HCT116 (cell line): ENCODE data around the gene LDLRAD4. TPM values are rescaled to one million over a fixed set of nuclear protein-coding genes. Genes with fewer than 3 reads are reported as not detected.

Source experiments
- ATAC-seq: fragments of 200-7000 bp; cut with Tn5 transposase; 2 replicates; pipeline ENCODE4 v1.9.1; 2020; ENCODE audit warnings: mild to moderate bottlenecking, moderate library complexity
- BruUV-seq: library from RNA; stranded (reverse); fragments of 400-500 nt; replicated peaks from 2 replicates; lab custom pipeline; 2021; lab: Mats Ljungman, UMichigan
- CTCF ChIA-PET: fragments of 300-600 bp; sonication (Branson Sonifier 250); formaldehyde crosslinking; loops from one replicate; lab custom pipeline; 2021; ENCODE audit warnings: antibody characterized with exemption; lab: Charles Lee
- POLR2A ChIA-PET: fragments of 300-600, 350-600 bp; sonication (Branson Sonifier 250); formaldehyde crosslinking; loops from one replicate; lab custom pipeline; 2021; ENCODE audit warnings: antibody characterized with exemption; lab: Charles Lee
- RAD21 ChIA-PET, 2 experiments: fragments of 300-600 bp; sonication (Branson Sonifier 250); formaldehyde crosslinking; loops; one replicate each; lab custom pipeline; 2023; ENCODE audit warnings: low total read pairs in 2 of 2; ENCODE audit not compliant: uncharacterized antibody in 2 of 2, unreplicated experiment in 2 of 2, low non-redundant PET in 1 of 2; lab: Charles Lee
- DNase-seq: peaks from one replicate; pipeline ENCODE4 v3.0.0-alpha.2; 2010; ENCODE audit warnings: low read depth, low spot score
- H2AFZ ChIP-seq: fragments of 200-600 bp; shearing (Covaris generic), sonication (generic); 2 replicates; pipeline ENCODE4 v1.6.1; 2017; ENCODE audit warnings: low read depth, mixed run types, mixed read lengths, antibody characterized with exemption, low read length; ENCODE audit not compliant: poor library complexity, severe bottlenecking
- H3K27ac ChIP-seq: 2 replicates; pipeline ENCODE4 v1.5.1; 2012; ENCODE audit warnings: low read depth, low read length
- H3K27me3 ChIP-seq: fragments of 200-600 bp; sonication (generic); 2 replicates; pipeline ENCODE4 v1.6.1; 2016; ENCODE audit warnings: mixed run types, low read length, mixed read lengths; ENCODE audit not compliant: insufficient read depth
- H3K36me3 ChIP-seq, 2 experiments: fragments of 200-500 bp in 1 of 2; fragments of 200-600 bp in 1 of 2; sonication (Bioruptor generic) in 1 of 2; sonication (generic) in 1 of 2; 2 replicates each; pipeline versions ENCODE4 v1.5.1 to v1.6.1; 2014 to 2016; ENCODE audit warnings: low read length in 2 of 2, inconsistent platforms in 1 of 2, mixed read lengths in 1 of 2, mixed run types in 1 of 2; ENCODE audit not compliant: insufficient read depth in 2 of 2, control insufficient read depth in 1 of 2
- H3K4me1 ChIP-seq, 2 experiments: fragments of 200-600 bp in 1 of 2; sonication (generic) in 1 of 2; 2 replicates each; pipeline versions ENCODE4 v1.5.1 to v1.6.1; 2012 to 2017; ENCODE audit warnings: low read length in 2 of 2, inconsistent platforms in 1 of 2, mild to moderate bottlenecking in 1 of 2, mixed read lengths in 1 of 2, mixed run types in 1 of 2, moderate library complexity in 1 of 2; ENCODE audit not compliant: insufficient read depth in 2 of 2, control insufficient read depth in 1 of 2
- H3K4me2 ChIP-seq: fragments of 200-600 bp; sonication (generic); 2 replicates; pipeline ENCODE4 v1.6.1; 2017; ENCODE audit warnings: mixed run types, low read length, mixed read lengths
- H3K4me3 ChIP-seq, 2 experiments: fragments of 200-600 bp in 1 of 2; sonication (generic) in 1 of 2; replicated peaks in 1 of 2; 2 replicates each; pipeline ENCODE4 v1.5.1; 2011 to 2016; ENCODE audit warnings: low read length in 2 of 2, control low read depth in 1 of 2, low read depth in 1 of 2, mild to moderate bottlenecking in 1 of 2, mixed read lengths in 1 of 2, mixed run types in 1 of 2
- H3K79me2 ChIP-seq: fragments of 200-600 bp; sonication (generic); 2 replicates; pipeline ENCODE4 v1.6.1; 2017; ENCODE audit warnings: mild to moderate bottlenecking, mixed run types, low read length, moderate library complexity, mixed read lengths; ENCODE audit not compliant: insufficient read depth
- H3K9ac ChIP-seq: fragments of 200-600 bp; sonication (generic); 2 replicates; pipeline ENCODE4 v1.6.1; 2016; ENCODE audit warnings: low read length, mixed read lengths
- H3K9me2 ChIP-seq: fragments of 200-600 bp; sonication (generic), shearing (Covaris generic); 2 replicates; pipeline ENCODE4 v1.6.1; 2017; ENCODE audit warnings: mixed run types, mild to moderate bottlenecking, moderate library complexity; ENCODE audit not compliant: insufficient read depth
- H3K9me3 ChIP-seq, 2 experiments: fragments of 200-500 bp in 1 of 2; fragments of 200-600 bp in 1 of 2; sonication (Bioruptor generic) in 1 of 2; sonication (generic) in 1 of 2; 2 replicates each; pipeline ENCODE4 v1.6.1; 2014 to 2017; ENCODE audit warnings: low read length in 2 of 2, mixed read lengths in 2 of 2, inconsistent platforms in 1 of 2, low read depth in 1 of 2, mild to moderate bottlenecking in 1 of 2, mixed run types in 1 of 2, moderate library complexity in 1 of 2; ENCODE audit not compliant: control insufficient read depth in 1 of 2, insufficient read depth in 1 of 2
- H4K20me1 ChIP-seq: fragments of 200-600 bp; sonication (generic), shearing (Covaris generic); 2 replicates; pipeline ENCODE4 v1.6.1; 2017; ENCODE audit warnings: mixed run types, mild to moderate bottlenecking, moderate library complexity; ENCODE audit not compliant: insufficient read depth
- CBX3 ChIP-seq: IDR thresholded peaks from 2 replicates; pipeline ENCODE4 v1.6.1; 2012; ENCODE audit warnings: low read depth
- CEBPB ChIP-seq: IDR thresholded peaks from 2 replicates; pipeline ENCODE4 v1.6.1; 2012; ENCODE audit warnings: low read depth
- EZH2phosphoT487 ChIP-seq: fragments of 200-600 bp; IDR thresholded peaks from 2 replicates; pipeline ENCODE4 v1.6.1; 2018; ENCODE audit warnings: antibody characterized with exemption, borderline replicate concordance
- FOSL1 ChIP-seq: IDR thresholded peaks from 2 replicates; pipeline ENCODE4 v1.6.1; 2012; ENCODE audit warnings: low read depth
- POLR2A ChIP-seq: IDR thresholded peaks from 2 replicates; pipeline ENCODE4 v1.7.0; 2011; ENCODE audit warnings: borderline replicate concordance; ENCODE audit not compliant: insufficient read depth, insufficient read length; ENCODE audit errors: extremely low read depth
- SIN3A ChIP-seq: IDR thresholded peaks from 2 replicates; pipeline ENCODE4 v1.6.1; 2012; ENCODE audit warnings: low read depth
- SP1 ChIP-seq: IDR thresholded peaks from 2 replicates; pipeline ENCODE4 v1.6.1; 2012; ENCODE audit warnings: low read depth
- SRF ChIP-seq: IDR thresholded peaks from 2 replicates; pipeline ENCODE4 v1.6.1; 2012; ENCODE audit warnings: low read depth
- TCF7L2 ChIP-seq: IDR thresholded peaks from 2 replicates; pipeline ENCODE4 v1.7.0; 2011; ENCODE audit warnings: borderline replicate concordance, inconsistent platforms; ENCODE audit not compliant: insufficient read depth, insufficient read length; ENCODE audit errors: extremely low read depth
- ZFX ChIP-seq: fragments of 450-650 bp; IDR thresholded peaks from 2 replicates; pipeline ENCODE4 v1.6.1; 2017
- intact Hi-C: fragments of 100-400 bp; cut with micrococcal nuclease; formaldehyde crosslinking; loops from 2 replicates; pipeline ENCODE4 v1.10.0; 2022
- total RNA-seq: library from RNA; stranded (reverse); gene quantifications from one replicate; pipeline ENCODE4 v1.2.1, GENCODE V29; 2021; ENCODE audit not compliant: unreplicated experiment
- TF ChIP-seq, protein P1 (sequence below): IDR thresholded peaks from 2 replicates; pipeline ENCODE4 v1.6.1; 2012
- TF ChIP-seq, protein P2 (sequence below): IDR thresholded peaks from 2 replicates; pipeline ENCODE4 v1.6.1; 2012; ENCODE audit warnings: low read depth
- TF ChIP-seq, protein P3 (sequence below), 3 experiments: fragments of 200-600 bp in 1 of 3; sonication (generic) in 1 of 3; IDR thresholded peaks in 2 of 3; conservative IDR thresholded peaks in 1 of 3; 2 replicates each; pipeline ENCODE4 v1.5.1; 2012 to 2017; ENCODE audit warnings: low read depth in 2 of 3, low read length in 2 of 3, antibody characterized with exemption in 1 of 3, borderline replicate concordance in 1 of 3, control low read depth in 1 of 3, mild to moderate bottlenecking in 1 of 3, mixed read lengths in 1 of 3, mixed run types in 1 of 3, moderate library complexity in 1 of 3; ENCODE audit not compliant: insufficient read depth in 1 of 3

The LDLRAD4 gene
- total RNA-seq, 1 experiment from 2014 or later = 1.2 TPM

DNA sequence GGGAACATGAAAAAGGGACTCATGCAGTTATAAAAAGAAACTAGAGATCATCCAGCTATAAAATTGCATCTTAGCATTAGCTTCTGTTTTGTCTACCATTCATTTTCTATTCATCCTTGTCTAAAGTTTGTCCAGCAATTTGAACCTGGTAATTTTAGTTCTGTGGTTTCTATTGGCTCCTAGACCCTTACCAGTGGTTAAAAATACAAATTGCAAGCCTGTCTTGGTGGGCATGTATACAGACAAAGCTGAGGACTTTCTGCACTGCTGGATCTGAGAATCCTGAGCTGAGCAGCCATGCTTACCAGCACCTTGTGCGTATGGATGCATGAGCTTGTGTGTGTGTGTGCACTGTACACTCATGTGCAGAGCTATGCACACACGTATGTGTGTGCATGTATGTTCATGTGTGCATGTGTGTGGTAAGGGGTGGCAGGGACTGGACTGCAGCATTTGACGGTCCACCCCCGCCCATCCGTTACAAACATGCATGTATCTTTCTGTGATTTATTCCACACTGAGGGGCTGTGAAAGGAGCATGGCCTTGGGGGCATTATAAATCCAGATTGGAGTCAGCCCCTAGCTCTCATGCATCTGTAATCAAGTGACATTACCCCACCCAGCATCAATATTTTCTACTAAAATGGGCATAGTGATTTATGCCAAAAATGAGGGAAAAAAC, 363.1 kb downstream of the LDLRAD4 start:
- ChIA-PET CTCF (no interaction called here), POLR2A (no interaction called here), RAD21 (no interaction called here)
- Histone ChIP-seq H3K36me3 (no peaks in the 10 kb centered on the region), H3K4me2 (no peak overlapping the region), H3K9me3 (no peaks in the 10 kb centered on the region), H3K27me3 (no peaks in the 10 kb centered on the region), H3K9me2 (no peaks in the 10 kb centered on the region), H2AFZ (no peak overlapping the region), H3K27ac (no peak overlapping the region), H3K4me1 (no peaks in the 10 kb centered on the region), H3K79me2 (no peaks in the 10 kb centered on the region), H4K20me1 (no peaks in the 10 kb centered on the region), H3K9ac (no peak overlapping the region), H3K4me3 (no peak overlapping the region)
- intact Hi-C loops = no loop called here
- no peak for TF ChIP-seq ZFX
- TF ChIP-seq CEBPB = no peak
- TF ChIP-seq SIN3A = no peak
- TF ChIP-seq EZH2phosphoT487 = no peak
- no peak for TF ChIP-seq TCF7L2
- TF ChIP-seq, protein P1, sequence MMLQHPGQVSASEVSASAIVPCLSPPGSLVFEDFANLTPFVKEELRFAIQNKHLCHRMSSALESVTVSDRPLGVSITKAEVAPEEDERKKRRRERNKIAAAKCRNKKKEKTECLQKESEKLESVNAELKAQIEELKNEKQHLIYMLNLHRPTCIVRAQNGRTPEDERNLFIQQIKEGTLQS = no peak
- TF ChIP-seq, protein P2, sequence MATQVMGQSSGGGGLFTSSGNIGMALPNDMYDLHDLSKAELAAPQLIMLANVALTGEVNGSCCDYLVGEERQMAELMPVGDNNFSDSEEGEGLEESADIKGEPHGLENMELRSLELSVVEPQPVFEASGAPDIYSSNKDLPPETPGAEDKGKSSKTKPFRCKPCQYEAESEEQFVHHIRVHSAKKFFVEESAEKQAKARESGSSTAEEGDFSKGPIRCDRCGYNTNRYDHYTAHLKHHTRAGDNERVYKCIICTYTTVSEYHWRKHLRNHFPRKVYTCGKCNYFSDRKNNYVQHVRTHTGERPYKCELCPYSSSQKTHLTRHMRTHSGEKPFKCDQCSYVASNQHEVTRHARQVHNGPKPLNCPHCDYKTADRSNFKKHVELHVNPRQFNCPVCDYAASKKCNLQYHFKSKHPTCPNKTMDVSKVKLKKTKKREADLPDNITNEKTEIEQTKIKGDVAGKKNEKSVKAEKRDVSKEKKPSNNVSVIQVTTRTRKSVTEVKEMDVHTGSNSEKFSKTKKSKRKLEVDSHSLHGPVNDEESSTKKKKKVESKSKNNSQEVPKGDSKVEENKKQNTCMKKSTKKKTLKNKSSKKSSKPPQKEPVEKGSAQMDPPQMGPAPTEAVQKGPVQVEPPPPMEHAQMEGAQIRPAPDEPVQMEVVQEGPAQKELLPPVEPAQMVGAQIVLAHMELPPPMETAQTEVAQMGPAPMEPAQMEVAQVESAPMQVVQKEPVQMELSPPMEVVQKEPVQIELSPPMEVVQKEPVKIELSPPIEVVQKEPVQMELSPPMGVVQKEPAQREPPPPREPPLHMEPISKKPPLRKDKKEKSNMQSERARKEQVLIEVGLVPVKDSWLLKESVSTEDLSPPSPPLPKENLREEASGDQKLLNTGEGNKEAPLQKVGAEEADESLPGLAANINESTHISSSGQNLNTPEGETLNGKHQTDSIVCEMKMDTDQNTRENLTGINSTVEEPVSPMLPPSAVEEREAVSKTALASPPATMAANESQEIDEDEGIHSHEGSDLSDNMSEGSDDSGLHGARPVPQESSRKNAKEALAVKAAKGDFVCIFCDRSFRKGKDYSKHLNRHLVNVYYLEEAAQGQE = no peak
- TF ChIP-seq SP1 = no peak
- no peak for TF ChIP-seq POLR2A
- no peak for TF ChIP-seq FOSL1
- TF ChIP-seq, protein P3, sequence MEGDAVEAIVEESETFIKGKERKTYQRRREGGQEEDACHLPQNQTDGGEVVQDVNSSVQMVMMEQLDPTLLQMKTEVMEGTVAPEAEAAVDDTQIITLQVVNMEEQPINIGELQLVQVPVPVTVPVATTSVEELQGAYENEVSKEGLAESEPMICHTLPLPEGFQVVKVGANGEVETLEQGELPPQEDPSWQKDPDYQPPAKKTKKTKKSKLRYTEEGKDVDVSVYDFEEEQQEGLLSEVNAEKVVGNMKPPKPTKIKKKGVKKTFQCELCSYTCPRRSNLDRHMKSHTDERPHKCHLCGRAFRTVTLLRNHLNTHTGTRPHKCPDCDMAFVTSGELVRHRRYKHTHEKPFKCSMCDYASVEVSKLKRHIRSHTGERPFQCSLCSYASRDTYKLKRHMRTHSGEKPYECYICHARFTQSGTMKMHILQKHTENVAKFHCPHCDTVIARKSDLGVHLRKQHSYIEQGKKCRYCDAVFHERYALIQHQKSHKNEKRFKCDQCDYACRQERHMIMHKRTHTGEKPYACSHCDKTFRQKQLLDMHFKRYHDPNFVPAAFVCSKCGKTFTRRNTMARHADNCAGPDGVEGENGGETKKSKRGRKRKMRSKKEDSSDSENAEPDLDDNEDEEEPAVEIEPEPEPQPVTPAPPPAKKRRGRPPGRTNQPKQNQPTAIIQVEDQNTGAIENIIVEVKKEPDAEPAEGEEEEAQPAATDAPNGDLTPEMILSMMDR (IDR thresholded peaks at IDR 0.05 in 2 of 3, conservative IDR thresholded peaks at IDR 0.05 in 1 of 3; ENCODE audit: borderline replicate concordance in 1 of 3, insufficient read depth in 1 of 3, low read depth in 2 of 3, low read length in 2 of 3) = no peak
- TF ChIP-seq SRF = no peak
- TF ChIP-seq CBX3 = no peak
- BruUV-seq = no TSS peak
- DNase-seq = no peak
- no peak for ATAC-seq
